ENCODE results near the gene MOV10L1. TPM values are rescaled to one million over a fixed set of nuclear protein-coding genes. Genes with fewer than 3 reads are reported as not detected.

Gene MOV10L1
- total and polyA plus RNA-seq, 9 of the 15 experiments (the other 6 are each of a cell fraction or from before 2014, with no cell fraction given): 0.06 to 0.43 (median 0.15) TPM

DNA sequence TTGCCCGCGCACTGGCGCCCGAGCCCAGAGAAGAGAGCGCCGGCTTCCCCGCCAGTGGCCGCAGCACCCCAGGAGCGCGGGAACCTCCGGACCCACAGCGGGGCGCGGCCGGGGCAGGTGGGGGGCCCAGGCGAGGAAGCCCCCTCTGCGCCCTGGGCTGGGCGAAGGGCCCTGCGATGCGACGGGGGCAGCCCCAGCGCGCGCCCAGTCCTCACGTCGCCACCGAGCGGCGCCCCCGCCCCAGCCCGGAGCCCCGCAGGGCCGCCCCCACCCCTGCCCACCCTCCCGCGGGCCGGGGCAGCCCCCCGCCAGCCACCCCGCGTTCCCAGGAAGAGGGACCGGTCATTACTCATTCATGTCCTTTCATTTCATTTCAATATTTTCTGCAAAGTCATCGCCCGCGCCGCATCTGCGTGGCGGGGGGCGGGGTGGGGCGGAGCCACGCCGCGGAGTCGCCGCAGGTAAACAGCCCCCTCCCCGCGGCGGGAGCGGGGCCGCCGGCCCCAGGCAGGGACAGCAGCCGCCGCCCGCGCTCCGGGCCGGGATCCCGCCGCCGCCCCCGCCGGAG is 80.1 kb downstream of the MOV10L1 start (continued):
- TF ChIP-seq, protein P1, sequence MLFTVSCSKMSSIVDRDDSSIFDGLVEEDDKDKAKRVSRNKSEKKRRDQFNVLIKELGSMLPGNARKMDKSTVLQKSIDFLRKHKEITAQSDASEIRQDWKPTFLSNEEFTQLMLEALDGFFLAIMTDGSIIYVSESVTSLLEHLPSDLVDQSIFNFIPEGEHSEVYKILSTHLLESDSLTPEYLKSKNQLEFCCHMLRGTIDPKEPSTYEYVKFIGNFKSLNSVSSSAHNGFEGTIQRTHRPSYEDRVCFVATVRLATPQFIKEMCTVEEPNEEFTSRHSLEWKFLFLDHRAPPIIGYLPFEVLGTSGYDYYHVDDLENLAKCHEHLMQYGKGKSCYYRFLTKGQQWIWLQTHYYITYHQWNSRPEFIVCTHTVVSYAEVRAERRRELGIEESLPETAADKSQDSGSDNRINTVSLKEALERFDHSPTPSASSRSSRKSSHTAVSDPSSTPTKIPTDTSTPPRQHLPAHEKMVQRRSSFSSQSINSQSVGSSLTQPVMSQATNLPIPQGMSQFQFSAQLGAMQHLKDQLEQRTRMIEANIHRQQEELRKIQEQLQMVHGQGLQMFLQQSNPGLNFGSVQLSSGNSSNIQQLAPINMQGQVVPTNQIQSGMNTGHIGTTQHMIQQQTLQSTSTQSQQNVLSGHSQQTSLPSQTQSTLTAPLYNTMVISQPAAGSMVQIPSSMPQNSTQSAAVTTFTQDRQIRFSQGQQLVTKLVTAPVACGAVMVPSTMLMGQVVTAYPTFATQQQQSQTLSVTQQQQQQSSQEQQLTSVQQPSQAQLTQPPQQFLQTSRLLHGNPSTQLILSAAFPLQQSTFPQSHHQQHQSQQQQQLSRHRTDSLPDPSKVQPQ (CRISPR knock-in tag; IDR thresholded peaks at IDR 0.05; ENCODE audit: borderline replicate concordance): no peak
- TF ChIP-seq YY1 (IDR thresholded peaks at IDR 0.05; ENCODE audit: borderline replicate concordance in 1 of 3, control insufficient read depth in 1 of 3, extremely low read depth in 1 of 3, insufficient read depth in 3 of 3, insufficient read length in 1 of 3, insufficient replicate concordance in 2 of 3, low read depth in 1 of 3, low read length in 2 of 3) (peak in 1 of 3 experiments; percentile 10), MYC (IDR thresholded peaks at IDR 0.05; ENCODE audit: low read depth, low read length) (peak; percentile 55), MYC (CRISPR knock-in tag; IDR thresholded peaks at IDR 0.05; ENCODE audit: borderline replicate concordance, low read depth) (no peak), MAFG (tag; conservative IDR thresholded peaks at IDR 0.05) (peak; percentile 36; the same call in 1 of the 2 replicates), ETV6 (IDR thresholded peaks at IDR 0.05; ENCODE audit: borderline replicate concordance in 1 of 2, low read depth in 2 of 2, low read length in 1 of 2) (no peak), ETV6 (CRISPR knock-in tag; IDR thresholded peaks at IDR 0.05; ENCODE audit: borderline replicate concordance) (no peak), CREM (IDR thresholded peaks at IDR 0.05; ENCODE audit: low read depth) (peak; percentile 51; the same call in 1 of the 2 replicates), TAF1 (IDR thresholded peaks at IDR 0.05; ENCODE audit: control insufficient read depth, extremely low read depth, insufficient read depth, low read length, severe bottlenecking) (peak; percentile 44), MAZ (CRISPR knock-in tag; conservative IDR thresholded peaks at IDR 0.05 in 1 of 2, IDR thresholded peaks at IDR 0.05 in 1 of 2) (peak; percentile 47 to 67; a peak in 2 of 4 replicates), MAFK (IDR thresholded peaks at IDR 0.05; ENCODE audit: low read length) (peak; percentile 55; the same call in 1 of the 2 replicates), KDM5B (IDR thresholded peaks at IDR 0.05; ENCODE audit: insufficient replicate concordance, low read depth, low read length) (peak; percentile 23), MEIS2 (IDR thresholded peaks at IDR 0.05; ENCODE audit: partially characterized antibody) (peak; percentile 48), TBP (optimal IDR thresholded peaks at IDR 0.05; ENCODE audit: low read depth, low read length) (peak; percentile 44), C11orf30 (IDR thresholded peaks at IDR 0.05; ENCODE audit: low read depth) (peak; percentile 66; the same call in 1 of the 2 replicates), CBX2 (IDR thresholded peaks at IDR 0.05; ENCODE audit: insufficient read depth, low read length, poor library complexity, severe bottlenecking) (no peak)
- TF ChIP-seq, protein P2, sequence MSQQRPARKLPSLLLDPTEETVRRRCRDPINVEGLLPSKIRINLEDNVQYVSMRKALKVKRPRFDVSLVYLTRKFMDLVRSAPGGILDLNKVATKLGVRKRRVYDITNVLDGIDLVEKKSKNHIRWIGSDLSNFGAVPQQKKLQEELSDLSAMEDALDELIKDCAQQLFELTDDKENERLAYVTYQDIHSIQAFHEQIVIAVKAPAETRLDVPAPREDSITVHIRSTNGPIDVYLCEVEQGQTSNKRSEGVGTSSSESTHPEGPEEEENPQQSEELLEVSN (IDR thresholded peaks at IDR 0.05; ENCODE audit: borderline replicate concordance in 1 of 2, extremely low read depth in 1 of 2, insufficient read depth in 1 of 2, insufficient read length in 1 of 2, low read depth in 1 of 2, low read length in 1 of 2, poor library complexity in 1 of 2, severe bottlenecking in 1 of 2): peak in 1 of 2 experiments; percentile 76
- TF ChIP-seq, protein P3, sequence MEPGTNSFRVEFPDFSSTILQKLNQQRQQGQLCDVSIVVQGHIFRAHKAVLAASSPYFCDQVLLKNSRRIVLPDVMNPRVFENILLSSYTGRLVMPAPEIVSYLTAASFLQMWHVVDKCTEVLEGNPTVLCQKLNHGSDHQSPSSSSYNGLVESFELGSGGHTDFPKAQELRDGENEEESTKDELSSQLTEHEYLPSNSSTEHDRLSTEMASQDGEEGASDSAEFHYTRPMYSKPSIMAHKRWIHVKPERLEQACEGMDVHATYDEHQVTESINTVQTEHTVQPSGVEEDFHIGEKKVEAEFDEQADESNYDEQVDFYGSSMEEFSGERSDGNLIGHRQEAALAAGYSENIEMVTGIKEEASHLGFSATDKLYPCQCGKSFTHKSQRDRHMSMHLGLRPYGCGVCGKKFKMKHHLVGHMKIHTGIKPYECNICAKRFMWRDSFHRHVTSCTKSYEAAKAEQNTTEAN (CRISPR knock-in tag; IDR thresholded peaks at IDR 0.05): no peak
- TF ChIP-seq, protein P4, sequence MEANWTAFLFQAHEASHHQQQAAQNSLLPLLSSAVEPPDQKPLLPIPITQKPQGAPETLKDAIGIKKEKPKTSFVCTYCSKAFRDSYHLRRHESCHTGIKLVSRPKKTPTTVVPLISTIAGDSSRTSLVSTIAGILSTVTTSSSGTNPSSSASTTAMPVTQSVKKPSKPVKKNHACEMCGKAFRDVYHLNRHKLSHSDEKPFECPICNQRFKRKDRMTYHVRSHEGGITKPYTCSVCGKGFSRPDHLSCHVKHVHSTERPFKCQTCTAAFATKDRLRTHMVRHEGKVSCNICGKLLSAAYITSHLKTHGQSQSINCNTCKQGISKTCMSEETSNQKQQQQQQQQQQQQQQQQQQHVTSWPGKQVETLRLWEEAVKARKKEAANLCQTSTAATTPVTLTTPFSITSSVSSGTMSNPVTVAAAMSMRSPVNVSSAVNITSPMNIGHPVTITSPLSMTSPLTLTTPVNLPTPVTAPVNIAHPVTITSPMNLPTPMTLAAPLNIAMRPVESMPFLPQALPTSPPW (CRISPR knock-in tag; IDR thresholded peaks at IDR 0.05): peak; percentile 92

Data from K562 (cell line).